ENCODE results near the gene DNMT3L.
"Not testable (repeated sequence)": the region's sequence is repeated elsewhere in the genome, so short reads cannot be mapped to it uniquely, and the experiment has no call there.

DNMT3L gene

GRCh38 chr21:44249204-44250037, 12.3 kb downstream of the DNMT3L start:
- not testable (repeated sequence) for DNase-seq (ENCODE audit: low spot score)

GRCh38 chr21:44247904-44248303, 13.8 kb downstream of the DNMT3L start:
- DNase-seq (ENCODE audit: low spot score): not testable (repeated sequence)

GRCh38 chr21:44243980-44244379, 17.7 kb downstream of the DNMT3L start:
- not testable (repeated sequence) for DNase-seq (ENCODE audit: low spot score)

- DNase-seq (ENCODE audit: low spot score): not testable (repeated sequence)
Measured at GRCh38 chr21:44241281-44241680, 20.4 kb downstream of the DNMT3L start.

- DNase-seq (ENCODE audit: low spot score): not testable (repeated sequence)
Measured at GRCh38 chr21:44240842-44241241, 20.9 kb downstream of the DNMT3L start, which contains the start of gene ICOSLG. ICOSLG (minus strand) TSS chr21:44240943; CDS start chr21:44240817, 126 bp downstream.

- DNase-seq (ENCODE audit: low spot score): not testable (repeated sequence)
Measured at GRCh38 chr21:44240353-44240752, 21.3 kb downstream of the DNMT3L start.

- not testable (repeated sequence) for DNase-seq (ENCODE audit: low spot score)
Measured at GRCh38 chr21:44229561-44229960, 32.1 kb downstream of the DNMT3L start.

- DNase-seq (ENCODE audit: low spot score): not testable (repeated sequence)
Measured at GRCh38 chr21:44228109-44228508, 33.6 kb downstream of the DNMT3L start.

GRCh38 chr21:44227614-44228013, 34.1 kb downstream of the DNMT3L start:
- not testable (repeated sequence) for DNase-seq (ENCODE audit: low spot score)

- DNase-seq (ENCODE audit: low spot score): not testable (repeated sequence)
Measured at GRCh38 chr21:44225605-44226004, 36.1 kb downstream of the DNMT3L start.

- DNase-seq (ENCODE audit: low spot score): not testable (repeated sequence)
Measured at GRCh38 chr21:44223334-44223733, 38.4 kb downstream of the DNMT3L start.

GRCh38 chr21:44220674-44221073, 41.0 kb downstream of the DNMT3L start:
- not testable (repeated sequence) for DNase-seq (ENCODE audit: low spot score)

GRCh38 chr21:44218461-44218860, 43.2 kb downstream of the DNMT3L start:
- not testable (repeated sequence) for DNase-seq (ENCODE audit: low spot score)

- not testable (repeated sequence) for DNase-seq (ENCODE audit: low spot score)
Measured at GRCh38 chr21:44211978-44212377, 49.7 kb downstream of the DNMT3L start.

- DNase-seq (ENCODE audit: low spot score): not testable (repeated sequence)
Measured at GRCh38 chr21:44211574-44211973, 50.1 kb downstream of the DNMT3L start.

- DNase-seq (ENCODE audit: low spot score): not testable (repeated sequence)
Measured at GRCh38 chr21:44207860-44208646, 53.6 kb downstream of the DNMT3L start.

GRCh38 chr21:44206698-44207676, 54.7 kb downstream of the DNMT3L start:
- DNase-seq (ENCODE audit: low spot score): not testable (repeated sequence)

- not testable (repeated sequence) for DNase-seq (ENCODE audit: low spot score)
Measured at GRCh38 chr21:44206187-44206586, 55.5 kb downstream of the DNMT3L start.

- DNase-seq (ENCODE audit: low spot score): not testable (repeated sequence)
Measured at GRCh38 chr21:44202590-44203299, 59.0 kb downstream of the DNMT3L start.

GRCh38 chr21:44199997-44200396, 61.7 kb downstream of the DNMT3L start:
- DNase-seq (ENCODE audit: low spot score): not testable (repeated sequence)

GRCh38 chr21:44199448-44199847, 62.2 kb downstream of the DNMT3L start:
- no peak for DNase-seq (ENCODE audit: low spot score)

All from left forelimb (tissue), 1 donor.